ENCODE results near the gene SACS.

The SACS gene

DNA sequence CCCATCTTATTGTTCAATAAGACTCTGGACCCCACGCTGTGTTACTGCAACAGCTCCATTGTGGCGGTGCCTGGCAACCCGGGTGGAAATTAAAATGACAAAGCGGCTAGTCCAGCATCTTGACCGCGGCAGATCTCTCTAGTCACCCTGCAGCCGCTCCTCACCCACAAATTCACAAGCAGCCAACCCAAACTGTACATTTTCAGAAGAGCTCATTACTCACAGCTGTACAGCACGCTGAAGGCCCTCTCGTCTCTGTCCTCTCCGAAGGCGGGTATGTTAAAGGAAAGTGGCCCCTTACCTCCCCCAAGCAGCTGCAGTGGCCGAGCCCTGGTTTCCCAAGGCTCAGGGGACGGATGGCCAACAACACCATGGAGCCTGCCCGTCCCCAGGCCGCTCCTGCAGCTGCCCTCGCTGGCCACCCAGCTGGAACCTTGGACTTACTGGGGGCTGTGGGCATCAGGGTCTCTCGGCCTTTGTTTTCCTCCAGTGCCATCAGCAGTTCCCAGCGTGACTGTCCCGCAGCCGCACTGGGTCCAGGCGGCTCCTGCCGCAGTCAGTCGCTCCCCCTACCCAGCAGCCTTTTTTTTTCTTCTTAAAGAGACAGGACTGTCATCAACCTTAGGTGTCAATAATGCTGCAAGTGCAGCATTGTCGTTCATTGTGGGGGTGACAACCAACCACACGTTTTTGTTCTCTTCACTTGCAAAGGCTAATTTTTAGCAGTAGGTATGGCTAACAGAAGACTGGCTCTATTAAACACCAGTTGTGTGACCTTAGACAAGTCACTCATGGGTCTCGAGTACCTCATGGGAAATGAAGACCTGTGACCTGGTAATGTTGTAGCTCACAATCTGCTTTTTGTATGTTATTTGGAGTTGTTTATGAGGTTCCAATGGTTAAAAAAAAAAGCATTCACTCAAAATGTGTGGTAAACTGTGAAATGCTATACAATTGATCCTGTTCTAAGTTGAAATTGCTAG, at the start of gene SACS:
SACS (minus strand) TSS at position 532 of the 983 bp plus-strand sequence. CDS start 22,463 bp downstream, outside the sequence.
- Histone ChIP-seq H3K4me2 (ENCODE audit: low read length) (no peak within 1 kb of the TSS), H3K27ac (ENCODE audit: low read depth, low read length) (no peak within 1 kb of the TSS), H3K9me2 (replicated peaks; ENCODE audit: control insufficient read depth, low read length) (no peaks in the 10 kb centered on the region), H3K4me3 (ENCODE audit: low read length) (no peak within 1 kb of the TSS), H3K79me2 (ENCODE audit: control insufficient read depth, low read length) (no peaks in the 10 kb centered on the region), H3K4me1 (ENCODE audit: control insufficient read depth, low read length) (no peaks in the 10 kb centered on the region), H3K9me3 (ENCODE audit: control insufficient read depth, insufficient read depth, low read length) (no peaks in the 10 kb centered on the region), H4K20me1 (ENCODE audit: control insufficient read depth, insufficient read depth, low read depth, low read length) (no peaks in the 10 kb centered on the region), H3K36me3 (ENCODE audit: control insufficient read depth, low read length) (no peaks in the 10 kb centered on the region), H3F3A (ENCODE audit: control insufficient read depth, insufficient read depth) (no peaks in the 10 kb centered on the region), H3K27me3 (ENCODE audit: control insufficient read depth, low read length) (peaks cover 17% of the 10 kb centered on the region)
- TF ChIP-seq EZH2phosphoT487 (IDR thresholded peaks at IDR 0.05; ENCODE audit: borderline replicate concordance, low read length): no peak
- TF ChIP-seq, protein P1, sequence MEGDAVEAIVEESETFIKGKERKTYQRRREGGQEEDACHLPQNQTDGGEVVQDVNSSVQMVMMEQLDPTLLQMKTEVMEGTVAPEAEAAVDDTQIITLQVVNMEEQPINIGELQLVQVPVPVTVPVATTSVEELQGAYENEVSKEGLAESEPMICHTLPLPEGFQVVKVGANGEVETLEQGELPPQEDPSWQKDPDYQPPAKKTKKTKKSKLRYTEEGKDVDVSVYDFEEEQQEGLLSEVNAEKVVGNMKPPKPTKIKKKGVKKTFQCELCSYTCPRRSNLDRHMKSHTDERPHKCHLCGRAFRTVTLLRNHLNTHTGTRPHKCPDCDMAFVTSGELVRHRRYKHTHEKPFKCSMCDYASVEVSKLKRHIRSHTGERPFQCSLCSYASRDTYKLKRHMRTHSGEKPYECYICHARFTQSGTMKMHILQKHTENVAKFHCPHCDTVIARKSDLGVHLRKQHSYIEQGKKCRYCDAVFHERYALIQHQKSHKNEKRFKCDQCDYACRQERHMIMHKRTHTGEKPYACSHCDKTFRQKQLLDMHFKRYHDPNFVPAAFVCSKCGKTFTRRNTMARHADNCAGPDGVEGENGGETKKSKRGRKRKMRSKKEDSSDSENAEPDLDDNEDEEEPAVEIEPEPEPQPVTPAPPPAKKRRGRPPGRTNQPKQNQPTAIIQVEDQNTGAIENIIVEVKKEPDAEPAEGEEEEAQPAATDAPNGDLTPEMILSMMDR (IDR thresholded peaks at IDR 0.05; ENCODE audit: low read depth, low read length, poor library complexity, severe bottlenecking): no peak

- Histone ChIP-seq H3F3A (ENCODE audit: control insufficient read depth, insufficient read depth) (no peaks in the 10 kb centered on the region), H4K20me1 (ENCODE audit: control insufficient read depth, insufficient read depth, low read depth, low read length) (no peaks in the 10 kb centered on the region), H3K27me3 (ENCODE audit: control insufficient read depth, low read length) (no peaks in the 10 kb centered on the region), H3K27ac (ENCODE audit: low read depth, low read length) (no peak overlapping the region), H3K36me3 (ENCODE audit: control insufficient read depth, low read length) (no peaks in the 10 kb centered on the region), H3K79me2 (ENCODE audit: control insufficient read depth, low read length) (no peaks in the 10 kb centered on the region), H3K4me1 (ENCODE audit: control insufficient read depth, low read length) (no peaks in the 10 kb centered on the region), H3K9me3 (ENCODE audit: control insufficient read depth, insufficient read depth, low read length) (no peaks in the 10 kb centered on the region), H3K4me3 (ENCODE audit: low read length) (no peak overlapping the region), H3K4me2 (ENCODE audit: low read length) (no peak overlapping the region), H3K9me2 (replicated peaks; ENCODE audit: control insufficient read depth, low read length) (no peaks in the 10 kb centered on the region)
- TF ChIP-seq EZH2phosphoT487 (IDR thresholded peaks at IDR 0.05; ENCODE audit: borderline replicate concordance, low read length): no peak
- TF ChIP-seq, protein P1 (IDR thresholded peaks at IDR 0.05; ENCODE audit: low read depth, low read length, poor library complexity, severe bottlenecking): no peak
Observed at GRCh38 chr13:23480324-23480723, 46.8 kb upstream of the SACS start.

DNA sequence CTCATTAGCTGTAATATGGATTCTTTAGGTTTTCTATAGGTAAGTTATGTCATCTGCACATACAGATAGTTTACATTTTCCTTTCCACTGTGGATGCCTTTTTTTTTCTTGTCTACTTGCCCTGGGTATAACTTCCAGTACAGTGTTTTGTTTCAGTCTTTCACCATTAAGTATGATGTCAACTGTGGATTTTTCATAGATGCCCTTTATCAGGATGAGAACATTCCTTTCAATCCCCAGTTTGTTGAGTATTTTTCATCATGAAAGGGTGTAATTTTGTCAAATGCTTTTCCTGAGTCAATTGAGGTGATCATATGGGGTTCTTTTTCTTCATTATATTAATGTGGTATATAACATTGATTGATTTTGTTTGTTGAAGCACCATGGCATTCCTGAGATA, 43.6 kb upstream of the SACS start:
- Histone ChIP-seq H3K9me3 (ENCODE audit: control insufficient read depth, insufficient read depth, low read length) (no peaks in the 10 kb centered on the region), H3F3A (ENCODE audit: control insufficient read depth, insufficient read depth) (no peaks in the 10 kb centered on the region), H3K4me3 (ENCODE audit: low read length) (no peak overlapping the region), H3K4me2 (ENCODE audit: low read length) (no peak overlapping the region), H3K79me2 (ENCODE audit: control insufficient read depth, low read length) (no peaks in the 10 kb centered on the region), H3K9me2 (replicated peaks; ENCODE audit: control insufficient read depth, low read length) (no peaks in the 10 kb centered on the region), H3K27ac (ENCODE audit: low read depth, low read length) (no peak overlapping the region), H4K20me1 (ENCODE audit: control insufficient read depth, insufficient read depth, low read depth, low read length) (no peaks in the 10 kb centered on the region), H3K36me3 (ENCODE audit: control insufficient read depth, low read length) (no peaks in the 10 kb centered on the region), H3K4me1 (ENCODE audit: control insufficient read depth, low read length) (no peaks in the 10 kb centered on the region), H3K27me3 (ENCODE audit: control insufficient read depth, low read length) (no peaks in the 10 kb centered on the region)
- no peak for TF ChIP-seq EZH2phosphoT487 (IDR thresholded peaks at IDR 0.05; ENCODE audit: borderline replicate concordance, low read length)
- TF ChIP-seq, protein P1 (IDR thresholded peaks at IDR 0.05; ENCODE audit: low read depth, low read length, poor library complexity, severe bottlenecking): no peak
